Forelimb muscle (tissue), 1 donor: ENCODE results near the gene SLIT3. TPM values are rescaled to one million over a fixed set of nuclear protein-coding genes. Genes with fewer than 3 reads are reported as not detected.
"Not testable (repeated sequence)": the region's sequence is repeated elsewhere in the genome, so short reads cannot be mapped to it uniquely, and the experiment has no call there.

Experiments
- DNase-seq: peaks from one replicate; pipeline ENCODE4 v3.0.0-alpha.2; 2013; ENCODE audit warnings: low read depth
- polyA plus RNA-seq: library from polyadenylated mRNA; unstranded; fragments of 120-200 nt; gene quantifications from one replicate; pipeline ENCODE4 v1.2.1, GENCODE V29; 2013; ENCODE audit not compliant: insufficient read length

SLIT3 gene
- polyA plus RNA-seq, 1 donor = 6.8 TPM

GRCh38 chr5:168648016-168648415, 652.9 kb downstream of the SLIT3 start:
- DNase-seq = no peak

DNA sequence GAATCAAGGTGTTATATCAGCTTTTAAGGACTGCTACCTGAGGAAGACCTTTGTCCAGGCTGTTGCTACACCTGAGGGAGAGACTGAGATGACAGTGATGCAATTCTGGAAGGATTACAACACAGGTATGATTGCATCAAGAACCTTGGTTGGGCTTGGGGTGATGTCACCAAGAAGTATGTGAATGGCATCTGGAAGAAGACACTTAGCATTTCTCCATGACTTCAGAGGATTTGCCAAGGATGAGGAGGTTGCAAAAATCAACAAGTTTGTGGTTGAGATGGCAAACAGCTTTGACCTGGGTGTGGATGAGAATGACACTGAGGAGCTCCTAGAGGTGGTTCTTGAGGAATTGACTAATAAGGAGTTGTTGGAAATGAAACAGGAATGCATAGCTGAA, 653.9 kb downstream of the SLIT3 start:
- DNase-seq = no peak

- DNase-seq = no peak
Observed at GRCh38 chr5:168646335-168646734, 654.6 kb downstream of the SLIT3 start.

DNA sequence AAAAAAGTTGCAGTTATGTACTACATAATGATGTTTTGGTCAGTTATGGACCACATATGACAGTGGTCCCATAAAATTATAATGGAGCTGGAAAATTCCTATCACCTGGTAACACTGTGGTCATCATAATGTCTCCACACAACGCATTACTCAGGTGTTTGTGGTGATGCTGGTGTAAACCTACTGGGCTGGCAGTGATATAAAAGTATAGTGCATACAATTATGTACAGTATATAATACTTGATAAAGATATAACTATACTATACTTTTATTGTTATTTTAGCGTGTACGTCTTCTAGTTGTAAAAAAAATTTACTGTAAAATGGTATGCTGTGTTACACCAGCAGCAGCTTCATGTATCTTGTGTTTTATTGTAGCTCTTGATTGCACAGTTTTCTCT, 655.7 kb downstream of the SLIT3 start:
- DNase-seq = no peak

DNA sequence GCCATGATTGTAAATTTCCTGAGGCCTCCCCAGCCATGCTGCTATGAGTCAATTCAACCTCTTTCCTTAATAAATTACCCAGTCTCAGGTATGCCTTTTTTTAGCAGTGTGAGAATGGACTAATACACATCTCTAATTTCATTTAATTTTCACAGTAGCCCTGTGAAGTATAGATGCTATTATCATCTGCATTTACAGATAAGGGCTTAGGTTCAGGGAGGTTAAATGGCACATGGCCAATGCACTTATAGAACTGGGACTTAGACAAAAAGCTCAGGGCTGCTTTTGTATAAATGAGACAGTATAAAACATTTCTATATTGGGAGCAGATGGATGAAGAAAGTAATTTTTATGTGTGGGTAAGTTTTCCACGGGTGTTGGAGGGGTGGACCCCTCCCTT, 658.9 kb downstream of the SLIT3 start:
- no peak for DNase-seq

DNA sequence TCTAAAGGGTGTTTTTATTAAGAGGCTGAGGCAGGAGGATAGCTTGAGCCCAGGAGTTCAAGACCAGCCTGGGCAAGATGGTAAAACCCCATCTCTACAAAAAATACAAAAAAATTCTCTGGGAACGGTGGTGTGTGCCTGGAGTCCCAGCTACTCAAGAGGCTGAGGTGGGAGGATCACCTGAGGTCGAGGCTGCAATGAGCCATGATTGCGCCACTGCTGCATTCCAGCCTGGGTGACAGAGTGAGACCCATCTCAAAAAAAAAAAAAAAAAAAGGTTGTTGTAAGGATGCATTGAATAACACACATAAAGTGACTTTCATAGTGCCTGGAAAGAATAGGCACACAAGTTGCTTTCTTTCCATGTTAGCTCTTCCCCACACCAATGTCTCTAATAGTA, 662.1 kb downstream of the SLIT3 start:
- DNase-seq = not testable (repeated sequence)

DNA sequence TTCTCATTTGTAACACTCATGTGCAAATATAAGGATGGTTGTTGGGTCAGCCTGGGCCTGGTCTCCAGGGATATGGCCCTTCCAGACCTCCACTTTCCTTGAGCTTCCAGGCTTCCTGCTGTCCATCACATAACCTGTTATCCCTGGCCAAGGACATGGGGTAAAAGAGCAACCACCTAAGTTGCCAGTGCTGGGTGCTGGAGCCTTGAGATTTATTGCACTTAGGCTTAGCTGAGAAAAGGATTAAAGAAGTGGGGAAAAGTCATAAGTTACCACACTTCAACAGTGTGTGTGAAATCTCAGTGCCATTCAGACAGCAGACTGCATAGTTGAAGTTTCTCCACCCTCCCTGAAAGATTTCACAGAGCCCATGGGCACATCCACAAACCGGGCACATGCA, 663.1 kb downstream of the SLIT3 start:
- no peak for DNase-seq

DNA sequence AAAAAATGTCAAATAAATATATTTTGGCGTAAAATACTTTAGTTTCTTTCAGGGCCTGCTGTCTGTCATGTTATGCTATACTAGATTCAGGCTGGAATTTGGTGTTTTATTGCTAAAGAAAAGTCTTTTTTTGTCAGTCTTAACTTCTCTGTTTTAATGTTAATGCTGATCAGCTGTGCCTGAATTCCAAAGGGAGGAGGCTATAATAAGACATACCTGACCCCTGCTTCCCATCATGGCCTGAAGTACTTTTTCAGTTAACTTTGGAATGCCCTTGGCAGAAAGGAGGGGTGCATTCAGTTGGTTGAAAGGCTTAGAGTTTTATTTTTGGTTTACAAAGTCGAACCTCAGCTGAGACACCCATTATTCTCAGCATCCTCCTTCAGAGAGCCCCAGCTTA, 663.7 kb downstream of the SLIT3 start:
- no peak for DNase-seq

- not testable (repeated sequence) for DNase-seq
Observed at GRCh38 chr5:168630958-168631357, 670.0 kb downstream of the SLIT3 start.

DNA sequence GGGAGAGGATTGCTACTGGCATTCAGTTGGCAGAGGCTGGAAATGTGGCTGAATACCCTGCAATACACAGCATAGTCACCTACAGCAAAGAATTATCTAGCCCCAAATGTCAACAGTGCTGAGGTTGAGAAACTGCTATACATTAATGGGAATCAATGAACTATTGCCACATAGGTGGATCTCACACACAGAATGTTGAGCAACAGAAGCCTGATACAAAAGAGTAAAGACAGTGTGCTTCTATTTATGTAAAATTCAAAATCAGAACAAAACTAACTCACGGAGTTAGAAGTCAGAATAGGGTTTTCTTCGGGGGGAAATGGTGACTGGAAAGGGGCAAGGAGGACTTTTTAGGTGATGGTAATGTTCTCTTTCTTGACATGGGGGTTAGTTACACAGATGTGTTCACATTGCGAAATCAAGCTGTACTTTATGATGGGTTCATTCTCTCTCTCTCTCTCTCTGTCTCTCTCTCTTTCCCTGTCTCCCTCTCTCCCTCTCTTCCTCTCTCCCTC, 676.0 kb downstream of the SLIT3 start:
- no peak for DNase-seq

DNA sequence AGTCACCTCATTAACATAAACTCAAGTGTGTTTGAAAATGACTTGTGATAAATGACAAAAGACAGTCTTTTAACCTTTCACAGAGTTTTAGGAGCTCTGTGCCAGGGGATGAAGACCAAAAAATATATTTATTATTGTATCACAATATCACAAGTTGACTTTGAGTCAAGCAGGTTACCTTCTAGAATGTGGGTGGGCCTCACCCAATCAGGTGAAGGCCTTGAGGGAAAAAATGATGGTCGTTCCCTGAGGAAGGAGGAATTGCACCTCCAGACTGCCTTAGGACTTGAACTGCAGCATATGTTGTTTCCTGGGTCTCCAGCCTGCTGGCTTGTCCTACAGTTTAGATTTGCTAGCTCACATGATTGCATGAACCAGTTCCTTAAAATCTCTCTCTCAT, 680.1 kb downstream of the SLIT3 start:
- no peak for DNase-seq

DNA sequence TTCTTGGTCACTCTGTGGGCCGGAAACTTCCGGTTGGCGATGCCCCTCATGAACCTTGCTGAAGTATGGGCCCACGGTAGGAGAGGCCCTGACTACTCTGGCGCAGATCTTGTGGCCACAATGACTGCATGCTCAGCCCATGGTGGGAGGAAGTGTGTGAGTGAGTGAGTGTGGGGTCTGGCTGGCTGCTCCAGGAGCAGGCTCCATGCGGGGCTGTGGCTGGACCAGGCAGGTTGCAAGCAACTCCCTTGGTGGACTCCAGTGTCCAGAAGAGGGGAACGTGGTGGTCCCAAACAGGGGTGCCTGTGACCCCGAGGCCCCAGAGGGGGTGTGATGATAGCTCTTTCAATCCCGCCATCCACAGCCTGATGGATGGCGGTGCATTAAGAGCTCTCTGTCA, 686.3 kb downstream of the SLIT3 start:
- DNase-seq = no peak

DNA sequence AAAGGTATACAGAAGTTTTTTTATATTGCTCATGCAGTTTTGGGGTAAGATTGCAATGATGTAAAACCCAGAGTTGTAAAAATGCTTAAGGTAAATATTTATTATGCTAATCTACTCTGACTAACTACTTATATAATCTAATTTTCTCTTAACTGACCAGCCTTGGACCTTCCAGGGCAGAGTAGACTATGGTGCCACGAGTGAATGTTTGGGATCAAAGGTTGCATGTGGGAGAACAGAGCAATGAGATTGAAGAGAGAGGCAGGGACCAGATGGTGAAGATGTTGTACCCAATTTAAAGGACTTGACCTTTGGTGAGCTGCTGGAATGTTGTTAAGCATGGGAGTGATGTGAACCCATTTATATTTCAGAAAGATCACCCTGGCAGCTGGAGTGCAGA, 686.9 kb downstream of the SLIT3 start:
- no peak for DNase-seq

GRCh38 chr5:168613396-168613795, 687.5 kb downstream of the SLIT3 start:
- DNase-seq = no peak

DNA sequence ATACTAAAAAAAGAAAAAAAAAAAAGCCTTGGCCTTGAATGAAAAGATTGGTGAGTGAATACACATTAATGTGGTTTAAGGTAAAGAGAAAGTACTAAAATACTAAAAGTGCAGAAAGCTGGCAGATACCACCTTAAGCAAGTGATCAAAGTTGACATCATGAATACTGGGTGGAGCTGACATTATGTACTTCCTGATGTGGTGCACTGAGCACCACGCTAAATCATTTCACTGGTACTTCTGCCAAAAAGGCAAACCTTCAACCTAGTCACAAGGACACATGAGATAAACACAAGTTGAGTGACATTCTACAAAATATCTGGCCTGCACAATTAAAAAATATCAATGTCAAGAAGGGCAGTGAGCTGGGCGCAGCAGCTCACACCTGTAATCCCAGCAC, 687.9 kb downstream of the SLIT3 start:
- DNase-seq = no peak

DNA sequence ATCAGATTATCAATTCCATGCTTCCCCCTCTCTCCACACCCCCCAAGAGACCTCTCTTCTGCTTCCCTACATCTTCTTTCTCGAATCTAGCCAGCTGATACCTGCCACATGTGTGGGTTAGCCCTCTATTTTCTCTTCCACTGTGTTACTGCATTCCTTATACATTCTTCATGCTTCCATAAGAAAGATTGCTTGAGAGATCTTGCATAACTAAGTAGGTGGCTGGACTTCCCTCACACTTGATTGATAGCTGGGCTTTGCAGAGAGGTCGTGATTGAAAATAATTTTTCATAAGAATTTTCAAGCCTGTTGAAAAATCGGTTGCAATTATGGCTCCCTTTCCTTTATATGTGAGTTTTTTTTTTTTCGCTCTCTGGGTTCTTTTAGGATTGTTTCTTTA, 688.8 kb downstream of the SLIT3 start:
- no peak for DNase-seq
